Measurements from ENCODE around the gene TNFRSF14.
"Not testable (repeated sequence)": the region's sequence is repeated elsewhere in the genome, so short reads cannot be mapped to it uniquely, and the experiment has no call there.

The TNFRSF14 gene

GRCh38 chr1:2566101-2567045 lies 10.2 kb downstream of the TNFRSF14 start:
- DNase-seq = no peak
- ATAC-seq (replicated peaks) = no peak
- Mint-ChIP-seq H3K36me3 (ENCODE audit: insufficient read depth) (no peaks in the 10 kb centered on the region), H3K27me3 (no peaks in the 10 kb centered on the region), H3K4me1 (ENCODE audit: low read depth in 2 of 2) (peaks cover 3% of the 10 kb centered on the region in 2 donors), H3K4me3 (no peak overlapping the region), H3K27ac (peak overlapping the region in 1 of 2 donors; percentile 41), H3K9me3 (no peaks in the 10 kb centered on the region)

- no peak for ATAC-seq (replicated peaks)
- Mint-ChIP-seq H3K4me3 (no peak overlapping the region), H3K27ac (no peak overlapping the region), H3K4me1 (ENCODE audit: low read depth in 2 of 2) (no peaks in the 10 kb centered on the region), H3K36me3 (ENCODE audit: insufficient read depth) (no peaks in the 10 kb centered on the region), H3K27me3 (no peaks in the 10 kb centered on the region), H3K9me3 (no peaks in the 10 kb centered on the region)
- no peak for DNase-seq
Observed at GRCh38 chr1:2567083-2567679, 11.0 kb downstream of the TNFRSF14 start.

GRCh38 chr1:2568187-2568816 lies 12.1 kb downstream of the TNFRSF14 start:
- DNase-seq; H3K9me3 Mint-ChIP-seq; H3K27me3 Mint-ChIP-seq; ATAC-seq (replicated peaks); H3K4me1 Mint-ChIP-seq (ENCODE audit: low read depth in 2 of 2); H3K4me3 Mint-ChIP-seq; H3K27ac Mint-ChIP-seq; H3K36me3 Mint-ChIP-seq (ENCODE audit: insufficient read depth): not testable (repeated sequence)

DNA sequence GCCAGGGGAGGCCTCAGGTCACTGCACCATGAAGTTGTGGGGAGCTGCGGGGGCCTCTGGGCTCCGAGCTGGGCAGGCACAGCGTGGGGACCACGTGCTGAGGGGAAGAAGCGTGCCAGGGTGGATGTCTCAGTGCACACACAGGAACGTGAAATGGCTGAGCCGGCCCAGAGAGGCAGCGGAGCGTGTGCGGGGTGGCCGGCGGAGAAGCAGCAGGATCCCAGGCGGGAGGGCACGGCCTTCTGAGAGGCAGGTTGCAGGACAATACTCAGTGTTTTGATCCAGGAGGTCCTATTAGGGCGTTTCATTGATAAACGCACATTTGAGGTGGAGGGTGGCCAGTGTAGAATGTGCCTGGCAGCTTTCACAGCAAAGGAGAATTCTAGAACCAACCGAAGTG lies 12.9 kb downstream of the TNFRSF14 start:
- Mint-ChIP-seq H3K4me3 (no peak overlapping the region), H3K27ac (peak overlapping the region in 1 of 2 donors; percentile 49), H3K9me3 (peaks cover 4 to 16% of the 10 kb centered on the region in 2 donors), H3K36me3 (ENCODE audit: insufficient read depth) (no peaks in the 10 kb centered on the region), H3K4me1 (ENCODE audit: low read depth in 2 of 2) (no peaks in the 10 kb centered on the region), H3K27me3 (no peaks in the 10 kb centered on the region)
- ATAC-seq (replicated peaks) (no peak), DNase-seq (no peak)

DNA sequence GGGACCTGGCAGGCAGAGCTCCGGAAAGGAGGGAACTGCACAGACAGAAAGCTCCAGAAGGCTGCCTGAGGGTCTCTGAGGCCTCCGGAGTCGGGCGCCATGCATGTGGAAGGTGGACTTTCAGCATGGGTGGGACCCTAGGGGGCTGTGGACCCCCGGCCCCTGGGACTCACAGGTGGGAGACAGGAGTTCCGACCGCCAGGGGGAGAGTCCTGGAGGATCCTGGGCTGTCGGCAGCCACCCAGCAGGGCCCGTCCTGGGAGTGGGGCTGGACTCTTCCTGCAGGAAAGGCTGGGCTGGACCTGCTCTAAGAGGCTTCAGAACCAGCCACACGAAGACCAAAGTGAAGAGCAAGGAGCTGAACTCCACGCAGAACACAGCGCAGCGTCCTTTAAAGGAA lies 13.5 kb downstream of the TNFRSF14 start:
- H3K9me3 Mint-ChIP-seq = peaks cover 4 to 17% of the 10 kb centered on the region in 2 donors
- not testable (repeated sequence) for DNase-seq; H3K4me1 Mint-ChIP-seq (ENCODE audit: low read depth in 2 of 2); ATAC-seq (replicated peaks); H3K36me3 Mint-ChIP-seq (ENCODE audit: insufficient read depth); H3K4me3 Mint-ChIP-seq; H3K27me3 Mint-ChIP-seq; H3K27ac Mint-ChIP-seq

DNA sequence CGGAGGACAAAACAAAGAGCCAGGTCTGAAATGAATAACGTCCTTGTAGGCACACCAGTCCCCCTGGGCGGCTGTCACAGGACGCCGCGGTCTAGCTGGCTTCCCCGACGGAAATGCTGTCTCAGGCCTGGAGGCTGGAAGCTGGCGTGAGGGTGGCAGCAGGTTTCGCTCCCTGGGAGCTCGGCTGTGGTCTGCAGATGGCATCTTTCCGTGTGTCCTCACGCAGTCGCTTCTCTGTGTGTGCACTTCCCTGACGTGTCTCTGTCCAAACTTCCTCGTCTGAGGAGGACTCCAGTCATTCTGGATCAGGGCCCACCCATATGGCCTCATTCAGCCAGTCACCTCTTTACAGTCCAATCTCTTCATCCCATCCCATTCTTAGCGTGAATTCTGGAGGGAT lies 14.2 kb downstream of the TNFRSF14 start:
- no peak for ATAC-seq (replicated peaks)
- H3K27ac Mint-ChIP-seq = no peak overlapping the region
- no peaks in the 10 kb centered on the region for H3K4me1 Mint-ChIP-seq (ENCODE audit: low read depth in 2 of 2)
- no peak for DNase-seq
- H3K36me3 Mint-ChIP-seq (ENCODE audit: insufficient read depth) = no peaks in the 10 kb centered on the region
- no peak overlapping the region for H3K4me3 Mint-ChIP-seq
- H3K9me3 Mint-ChIP-seq = peaks cover 4 to 17% of the 10 kb centered on the region in 2 donors
- no peaks in the 10 kb centered on the region for H3K27me3 Mint-ChIP-seq

GRCh38 chr1:2571348-2571747 lies 15.2 kb downstream of the TNFRSF14 start:
- no peaks in the 10 kb centered on the region for H3K4me1 Mint-ChIP-seq (ENCODE audit: low read depth in 2 of 2)
- no peak overlapping the region for H3K4me3 Mint-ChIP-seq
- no peak overlapping the region for H3K27ac Mint-ChIP-seq
- no peak for ATAC-seq (replicated peaks)
- H3K36me3 Mint-ChIP-seq (ENCODE audit: insufficient read depth) = no peaks in the 10 kb centered on the region
- no peaks in the 10 kb centered on the region for H3K27me3 Mint-ChIP-seq
- H3K9me3 Mint-ChIP-seq = peaks cover 4 to 17% of the 10 kb centered on the region in 2 donors
- DNase-seq = no peak

DNA sequence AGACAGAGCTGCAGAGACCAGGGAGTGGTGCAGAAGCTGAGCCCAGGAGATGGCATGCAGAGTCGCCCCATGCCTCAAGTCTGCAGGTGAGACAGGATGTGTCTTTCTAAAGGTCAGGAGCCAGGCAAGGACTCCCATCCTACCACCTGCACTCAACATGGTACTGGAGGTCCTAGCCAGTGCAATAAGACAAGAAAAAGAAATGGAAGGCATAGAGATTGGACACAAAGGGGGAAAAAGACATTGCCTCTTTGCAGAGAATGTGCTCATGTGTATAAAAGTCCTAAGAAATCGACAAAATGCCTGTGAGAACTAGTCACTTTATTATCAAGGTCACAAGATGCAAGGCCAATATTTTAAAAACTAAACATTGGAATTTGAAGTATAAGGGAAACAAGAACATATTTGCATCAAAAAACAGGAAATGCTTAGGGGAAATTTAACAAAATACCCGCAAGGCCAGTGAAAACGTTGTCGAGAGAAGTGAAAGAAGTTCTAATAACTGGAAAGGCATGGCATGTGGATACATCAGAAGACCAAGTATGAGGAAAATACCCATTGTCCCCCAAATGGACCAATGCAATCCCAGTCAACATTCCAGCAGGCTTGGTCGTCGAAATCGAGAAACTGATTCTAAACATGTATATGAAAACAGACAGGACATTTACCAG lies 17.2 kb downstream of the TNFRSF14 start:
- DNase-seq = no peak
- no peak for ATAC-seq (replicated peaks)
- Mint-ChIP-seq H3K27me3 (no peaks in the 10 kb centered on the region), H3K36me3 (ENCODE audit: insufficient read depth) (peaks cover 18% of the 10 kb centered on the region), H3K27ac (no peak overlapping the region), H3K9me3 (peaks cover 4 to 17% of the 10 kb centered on the region in 2 donors), H3K4me3 (no peak overlapping the region), H3K4me1 (ENCODE audit: low read depth in 2 of 2) (peaks cover 8 to 11% of the 10 kb centered on the region in 2 donors)

DNA sequence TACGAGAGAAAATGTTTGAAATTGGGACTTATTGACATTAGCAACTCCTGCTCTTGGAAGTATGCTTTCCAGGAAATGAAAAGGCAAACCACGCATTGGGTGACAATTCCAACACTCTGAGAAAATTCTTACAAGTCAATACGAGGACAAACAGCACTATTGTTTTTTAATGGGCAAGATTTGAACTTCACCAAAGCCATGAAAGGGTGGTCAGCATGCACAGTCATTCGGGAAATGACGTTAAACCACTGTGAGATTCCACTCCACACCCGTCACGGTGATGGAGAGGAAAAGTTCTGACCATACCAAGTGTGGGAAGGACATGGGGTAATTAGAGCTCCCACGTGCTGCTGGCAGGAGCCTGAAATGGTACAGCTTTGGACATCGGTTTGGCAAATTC lies 18.2 kb downstream of the TNFRSF14 start:
- peaks cover 21% of the 10 kb centered on the region for H3K36me3 Mint-ChIP-seq (ENCODE audit: insufficient read depth)
- DNase-seq (no peak), ATAC-seq (replicated peaks) (no peak)
- H3K27ac Mint-ChIP-seq = no peak overlapping the region
- H3K9me3 Mint-ChIP-seq = peaks cover 4 to 17% of the 10 kb centered on the region in 2 donors
- H3K4me3 Mint-ChIP-seq = no peak overlapping the region
- peaks cover 14 to 19% of the 10 kb centered on the region in 2 donors for H3K4me1 Mint-ChIP-seq (ENCODE audit: low read depth in 2 of 2)
- no peaks in the 10 kb centered on the region for H3K27me3 Mint-ChIP-seq

DNA sequence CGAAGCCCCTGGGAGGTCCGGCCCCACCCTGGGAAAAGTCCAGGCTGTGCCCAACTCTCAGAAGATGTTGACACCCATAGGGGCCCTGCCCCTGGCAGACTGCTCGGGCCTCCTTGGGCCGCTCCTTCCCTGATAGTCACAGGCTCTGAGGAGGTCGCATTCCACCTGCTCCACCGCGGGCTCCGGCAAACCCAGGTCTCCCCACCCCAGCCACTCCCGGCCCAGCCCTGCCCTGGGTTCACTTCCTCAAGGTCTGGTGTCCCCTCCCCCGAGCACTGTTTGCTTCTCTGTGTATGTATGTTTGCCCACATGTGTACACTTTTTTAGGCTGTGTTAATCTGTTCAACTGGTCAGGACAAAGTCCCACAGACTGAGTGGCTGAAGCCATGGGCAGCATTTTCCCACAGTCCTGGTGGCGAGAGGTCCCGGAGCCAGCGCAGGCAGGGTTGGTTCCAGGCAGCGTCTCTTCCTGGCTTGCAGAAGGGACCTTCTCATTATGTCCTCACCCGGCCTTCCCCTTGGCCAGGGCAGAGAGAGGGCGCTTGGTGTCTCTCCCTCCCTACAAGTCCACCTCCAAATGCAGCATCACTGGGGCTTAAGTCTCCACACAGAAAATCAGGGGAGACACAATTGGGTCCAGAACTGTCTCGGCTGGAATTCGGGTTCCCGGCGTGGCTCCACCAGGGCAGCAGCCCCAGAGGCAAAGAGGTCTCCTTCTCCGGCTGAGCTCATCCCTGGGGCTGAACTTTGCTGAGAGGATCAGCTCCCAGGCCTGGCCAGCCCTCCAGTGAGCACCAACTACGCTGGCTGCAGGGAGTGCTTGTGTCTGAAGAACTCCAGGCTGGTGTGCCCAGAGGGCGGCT lies 19.9 kb downstream of the TNFRSF14 start:
- peaks cover 16 to 19% of the 10 kb centered on the region in 2 donors for H3K4me1 Mint-ChIP-seq (ENCODE audit: low read depth in 2 of 2)
- H3K9me3 Mint-ChIP-seq = peaks cover 4 to 17% of the 10 kb centered on the region in 2 donors
- peak overlapping the region; percentile 41 to 78 for H3K27ac Mint-ChIP-seq
- no peaks in the 10 kb centered on the region for H3K27me3 Mint-ChIP-seq
- peak overlapping the region; percentile 38 to 44 for H3K4me3 Mint-ChIP-seq
- DNase-seq = no peak
- ATAC-seq (replicated peaks) = no peak
- peaks cover 21% of the 10 kb centered on the region for H3K36me3 Mint-ChIP-seq (ENCODE audit: insufficient read depth)

- H3K4me1 Mint-ChIP-seq (ENCODE audit: low read depth in 2 of 2) = peaks cover 19 to 23% of the 10 kb centered on the region in 2 donors
- H3K9me3 Mint-ChIP-seq = peaks cover 4 to 15% of the 10 kb centered on the region in 2 donors
- peaks cover 21% of the 10 kb centered on the region for H3K36me3 Mint-ChIP-seq (ENCODE audit: insufficient read depth)
- H3K4me3 Mint-ChIP-seq = peak overlapping the region; percentile 79 to 84
- peak; percentile 40 for ATAC-seq (replicated peaks)
- H3K27me3 Mint-ChIP-seq = not testable (repeated sequence)
- peak in 1 of 3 experiments; percentile 26 for DNase-seq
- H3K27ac Mint-ChIP-seq = peak overlapping the region; percentile 99 to 100
Observed at GRCh38 chr1:2577565-2578075, 21.4 kb downstream of the TNFRSF14 start.

DNA sequence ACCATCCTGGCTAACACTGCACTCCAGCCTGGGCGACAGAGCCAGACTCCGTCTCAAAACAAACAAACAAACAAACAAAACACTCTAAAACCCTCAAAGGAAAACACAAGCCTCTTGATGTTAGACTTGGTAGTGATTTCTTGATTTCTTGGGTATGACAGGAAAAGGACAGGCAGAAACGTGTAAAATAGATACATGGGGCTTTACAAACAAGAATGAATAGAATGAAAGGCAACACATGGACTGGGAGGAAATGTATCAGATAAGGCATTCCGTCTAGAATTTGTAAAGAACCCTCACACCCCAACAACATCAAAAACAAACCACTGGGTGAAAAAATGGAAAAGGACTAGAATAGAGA lies 22.6 kb downstream of the TNFRSF14 start:
- ATAC-seq (replicated peaks) (no peak), DNase-seq (no peak)
- no peaks in the 10 kb centered on the region for H3K27me3 Mint-ChIP-seq
- peak overlapping the region; percentile 99 to 100 for H3K27ac Mint-ChIP-seq
- H3K4me3 Mint-ChIP-seq = peak overlapping the region; percentile 79 to 84
- H3K9me3 Mint-ChIP-seq = peaks cover 0 to 4% of the 10 kb centered on the region in 2 donors
- H3K36me3 Mint-ChIP-seq (ENCODE audit: insufficient read depth) = peaks cover 21% of the 10 kb centered on the region
- peaks cover 20 to 23% of the 10 kb centered on the region in 2 donors for H3K4me1 Mint-ChIP-seq (ENCODE audit: low read depth in 2 of 2)

All from effector memory CD8-positive, alpha-beta T cell (primary cell).